Ishikawa (cell line): ENCODE data around the gene ARVCF.

Source experiments
- CEBPB ChIP-seq: IDR thresholded peaks from 2 replicates; pipeline ENCODE4 v1.6.1; 2012
- CREB1 ChIP-seq: IDR thresholded peaks from 2 replicates; pipeline ENCODE4 v1.6.1; 2012; ENCODE audit warnings: low read depth
- EGR1 ChIP-seq: IDR thresholded peaks from 2 replicates; pipeline ENCODE4 v1.6.1; 2012
- EP300 ChIP-seq: IDR thresholded peaks from 2 replicates; pipeline ENCODE4 v1.6.1; 2012; ENCODE audit warnings: borderline replicate concordance
- FOXM1 ChIP-seq: IDR thresholded peaks from 2 replicates; pipeline ENCODE4 v1.6.1; 2012; ENCODE audit warnings: low read depth, borderline replicate concordance
- NFIC ChIP-seq: IDR thresholded peaks from 2 replicates; pipeline ENCODE4 v1.6.1; 2012
- RAD21 ChIP-seq: IDR thresholded peaks from 2 replicates; pipeline ENCODE4 v1.6.1; 2012; ENCODE audit warnings: low read depth
- TAF1 ChIP-seq: IDR thresholded peaks from 2 replicates; pipeline ENCODE4 v1.6.1; 2012; ENCODE audit warnings: low read depth, mild to moderate bottlenecking
- TCF12 ChIP-seq: IDR thresholded peaks from 2 replicates; pipeline ENCODE4 v1.6.1; 2012; ENCODE audit warnings: low read depth
- TEAD4 ChIP-seq: IDR thresholded peaks from 2 replicates; pipeline ENCODE4 v1.6.1; 2012
- YY1 ChIP-seq: IDR thresholded peaks from 2 replicates; pipeline ENCODE4 v1.6.1; 2012; ENCODE audit warnings: low read depth
- ZBTB7A ChIP-seq: IDR thresholded peaks from 2 replicates; pipeline ENCODE4 v1.6.1; 2012; ENCODE audit warnings: low read depth
- TF ChIP-seq, protein P1 (sequence below): IDR thresholded peaks from 2 replicates; pipeline ENCODE4 v1.6.1; 2012
- TF ChIP-seq, protein P2 (sequence below): IDR thresholded peaks from 2 replicates; pipeline ENCODE4 v1.6.1; 2012
- TF ChIP-seq, protein P3 (sequence below): IDR thresholded peaks from 2 replicates; pipeline ENCODE4 v1.6.1; 2012; ENCODE audit warnings: low read depth, mild to moderate bottlenecking

ARVCF gene

DNA sequence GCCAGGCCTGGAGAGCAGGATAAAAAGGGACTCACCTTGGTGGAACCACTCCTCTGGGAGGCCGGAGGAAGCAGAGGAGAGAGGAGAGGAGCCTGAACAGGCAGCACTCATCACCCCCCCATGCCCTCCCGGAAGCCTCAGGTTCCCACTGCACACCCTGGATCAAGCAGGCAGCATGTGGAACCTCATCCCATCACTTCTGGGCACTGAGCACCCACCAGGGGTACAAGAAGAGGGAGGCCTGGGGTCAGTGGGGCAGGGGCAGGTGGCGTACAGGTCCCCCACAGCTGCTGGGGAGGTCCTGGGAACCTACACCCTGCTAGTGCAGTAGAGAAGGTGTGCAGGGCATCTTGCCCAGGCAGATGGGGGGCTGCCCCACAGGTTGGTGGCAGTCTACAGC is 40.0 kb downstream of the ARVCF start:
- TF ChIP-seq RAD21: no peak
- no peak for TF ChIP-seq EP300
- TF ChIP-seq, protein P1, sequence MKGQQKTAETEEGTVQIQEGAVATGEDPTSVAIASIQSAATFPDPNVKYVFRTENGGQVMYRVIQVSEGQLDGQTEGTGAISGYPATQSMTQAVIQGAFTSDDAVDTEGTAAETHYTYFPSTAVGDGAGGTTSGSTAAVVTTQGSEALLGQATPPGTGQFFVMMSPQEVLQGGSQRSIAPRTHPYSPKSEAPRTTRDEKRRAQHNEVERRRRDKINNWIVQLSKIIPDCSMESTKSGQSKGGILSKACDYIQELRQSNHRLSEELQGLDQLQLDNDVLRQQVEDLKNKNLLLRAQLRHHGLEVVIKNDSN: no peak
- TF ChIP-seq TCF12: no peak
- no peak for TF ChIP-seq TAF1
- no peak for TF ChIP-seq ZBTB7A
- TF ChIP-seq, protein P2, sequence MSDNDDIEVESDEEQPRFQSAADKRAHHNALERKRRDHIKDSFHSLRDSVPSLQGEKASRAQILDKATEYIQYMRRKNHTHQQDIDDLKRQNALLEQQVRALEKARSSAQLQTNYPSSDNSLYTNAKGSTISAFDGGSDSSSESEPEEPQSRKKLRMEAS: no peak
- TF ChIP-seq FOXM1: no peak
- no peak for TF ChIP-seq YY1
- TF ChIP-seq, protein P3, sequence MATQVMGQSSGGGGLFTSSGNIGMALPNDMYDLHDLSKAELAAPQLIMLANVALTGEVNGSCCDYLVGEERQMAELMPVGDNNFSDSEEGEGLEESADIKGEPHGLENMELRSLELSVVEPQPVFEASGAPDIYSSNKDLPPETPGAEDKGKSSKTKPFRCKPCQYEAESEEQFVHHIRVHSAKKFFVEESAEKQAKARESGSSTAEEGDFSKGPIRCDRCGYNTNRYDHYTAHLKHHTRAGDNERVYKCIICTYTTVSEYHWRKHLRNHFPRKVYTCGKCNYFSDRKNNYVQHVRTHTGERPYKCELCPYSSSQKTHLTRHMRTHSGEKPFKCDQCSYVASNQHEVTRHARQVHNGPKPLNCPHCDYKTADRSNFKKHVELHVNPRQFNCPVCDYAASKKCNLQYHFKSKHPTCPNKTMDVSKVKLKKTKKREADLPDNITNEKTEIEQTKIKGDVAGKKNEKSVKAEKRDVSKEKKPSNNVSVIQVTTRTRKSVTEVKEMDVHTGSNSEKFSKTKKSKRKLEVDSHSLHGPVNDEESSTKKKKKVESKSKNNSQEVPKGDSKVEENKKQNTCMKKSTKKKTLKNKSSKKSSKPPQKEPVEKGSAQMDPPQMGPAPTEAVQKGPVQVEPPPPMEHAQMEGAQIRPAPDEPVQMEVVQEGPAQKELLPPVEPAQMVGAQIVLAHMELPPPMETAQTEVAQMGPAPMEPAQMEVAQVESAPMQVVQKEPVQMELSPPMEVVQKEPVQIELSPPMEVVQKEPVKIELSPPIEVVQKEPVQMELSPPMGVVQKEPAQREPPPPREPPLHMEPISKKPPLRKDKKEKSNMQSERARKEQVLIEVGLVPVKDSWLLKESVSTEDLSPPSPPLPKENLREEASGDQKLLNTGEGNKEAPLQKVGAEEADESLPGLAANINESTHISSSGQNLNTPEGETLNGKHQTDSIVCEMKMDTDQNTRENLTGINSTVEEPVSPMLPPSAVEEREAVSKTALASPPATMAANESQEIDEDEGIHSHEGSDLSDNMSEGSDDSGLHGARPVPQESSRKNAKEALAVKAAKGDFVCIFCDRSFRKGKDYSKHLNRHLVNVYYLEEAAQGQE: no peak
- no peak for TF ChIP-seq EGR1

DNA sequence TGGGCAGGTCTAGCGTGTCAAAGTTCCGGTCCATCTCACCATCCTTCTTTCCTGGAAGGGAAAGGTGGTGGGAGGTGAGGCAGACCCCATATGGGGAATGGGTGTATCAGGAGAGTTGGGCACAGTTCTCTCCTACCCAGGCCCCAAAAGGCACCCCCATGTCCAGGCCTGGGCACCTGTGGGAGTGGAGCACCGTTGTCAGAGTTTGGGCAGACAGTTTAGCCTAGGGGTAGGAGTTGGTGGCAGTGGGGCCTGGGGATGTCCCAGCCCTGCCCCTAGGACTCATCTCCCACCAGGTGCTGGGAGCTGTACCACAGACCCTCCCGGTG is 41.0 kb downstream of the ARVCF start:
- TF ChIP-seq YY1: no peak
- TF ChIP-seq, protein P2: no peak
- TF ChIP-seq EGR1: no peak
- no peak for TF ChIP-seq TEAD4
- TF ChIP-seq NFIC: no peak
- no peak for TF ChIP-seq RAD21
- TF ChIP-seq ZBTB7A: no peak
- TF ChIP-seq FOXM1: no peak
- TF ChIP-seq, protein P1: no peak
- TF ChIP-seq EP300: no peak
- TF ChIP-seq, protein P3: no peak
- TF ChIP-seq CEBPB: no peak
- TF ChIP-seq TAF1: no peak
- TF ChIP-seq CREB1: no peak
- TF ChIP-seq TCF12: no peak; the same call in 1 of the 2 replicates

DNA sequence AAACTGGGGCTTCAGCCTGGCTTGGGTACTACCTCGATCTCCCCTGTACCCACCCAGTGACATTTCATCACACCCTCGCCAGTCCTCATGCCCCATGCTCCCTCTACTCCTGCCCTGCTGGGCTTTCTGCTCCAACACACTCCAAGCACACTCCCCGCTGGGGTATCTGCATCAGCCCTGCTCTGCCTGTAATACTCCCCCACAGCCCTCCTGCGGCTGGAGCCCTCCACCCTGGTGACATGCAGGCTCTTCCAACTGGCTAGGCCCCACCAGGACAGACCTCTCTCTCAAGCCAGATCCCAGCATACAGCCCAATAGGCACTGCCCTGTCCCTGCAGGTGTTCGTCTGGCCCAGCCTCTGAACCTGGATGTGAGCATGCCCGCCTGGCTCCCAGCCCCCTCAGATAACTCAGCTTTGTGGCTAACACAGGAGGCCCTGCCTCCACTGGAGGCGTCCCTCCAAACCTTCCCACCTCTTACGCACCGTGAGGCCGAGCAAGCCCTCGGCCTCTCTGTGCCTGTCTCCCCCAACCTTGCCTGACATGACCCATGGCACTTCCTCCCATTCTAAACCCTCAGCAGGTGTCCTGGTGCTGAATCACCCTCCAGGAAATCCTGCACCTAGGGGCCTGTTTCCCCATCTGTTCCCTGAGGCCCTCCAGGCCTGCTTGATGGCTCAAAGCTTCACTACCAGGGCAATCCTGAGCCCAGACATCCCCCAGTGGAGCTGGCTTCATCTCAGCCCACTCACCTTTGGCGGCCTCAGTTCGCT is 41.5 kb downstream of the ARVCF start:
- no peak for TF ChIP-seq YY1
- TF ChIP-seq TEAD4: 0 out of 2 replicates have a peak, but pooled peaks have one; percentile 12
- TF ChIP-seq EGR1: peak; percentile 31; the same call in 1 of the 2 replicates
- TF ChIP-seq, protein P3: no peak
- TF ChIP-seq EP300: peak; percentile 84
- TF ChIP-seq, protein P2: peak; percentile 63
- TF ChIP-seq, protein P1: no peak
- TF ChIP-seq CREB1: no peak
- TF ChIP-seq TCF12: peak; percentile 89
- TF ChIP-seq CEBPB: no peak; the same call in 1 of the 2 replicates
- TF ChIP-seq TAF1: 0 out of 2 replicates have a peak, but pooled peaks have one; percentile 24
- TF ChIP-seq ZBTB7A: 0 out of 2 replicates have a peak, but pooled peaks have one; percentile 2
- TF ChIP-seq RAD21: peak; percentile 17; the same call in 1 of the 2 replicates
